ENCODE results near the gene NEURL1B. TPM values are rescaled to one million over a fixed set of nuclear protein-coding genes. Genes with fewer than 3 reads are reported as not detected.

Gene NEURL1B
- polyA plus RNA-seq, 1 donor from 2014 or later = 12.7 TPM

- Histone ChIP-seq H2AFZ (ENCODE audit: low read depth, low read length) (no peak overlapping the region), H3K4me3 (ENCODE audit: low read length) (no peak overlapping the region), H4K20me1 (ENCODE audit: insufficient read depth) (no peaks in the 10 kb centered on the region), H3K9me3 (ENCODE audit: low read length) (no peaks in the 10 kb centered on the region), H3K36me3 (ENCODE audit: insufficient read depth, low read length) (no peaks in the 10 kb centered on the region), H3K4me2 (ENCODE audit: low read length) (no peak overlapping the region), H3F3A (ENCODE audit: insufficient read depth, low read length, poor library complexity, severe bottlenecking) (no peaks in the 10 kb centered on the region), H3K79me2 (replicated peaks; ENCODE audit: insufficient read depth, low read length) (no peaks in the 10 kb centered on the region), H3K9ac (ENCODE audit: low read length) (no peak overlapping the region), H3K27ac (ENCODE audit: low read length) (no peak overlapping the region), H3K27me3 (ENCODE audit: insufficient read depth, low read depth, low read length) (no peaks in the 10 kb centered on the region), H3K9me2 (ENCODE audit: insufficient read depth, low read length) (no peaks in the 10 kb centered on the region)
- no peak for TF ChIP-seq RAD21 (conservative IDR thresholded peaks at IDR 0.05)
- TF ChIP-seq EZH2 (IDR thresholded peaks at IDR 0.05; ENCODE audit: borderline replicate concordance, insufficient read depth, low read length, poor library complexity, severe bottlenecking) = no peak
- no peak for TF ChIP-seq POLR2AphosphoS5 (IDR thresholded peaks at IDR 0.05)
- TF ChIP-seq TAF1 (IDR thresholded peaks at IDR 0.05; ENCODE audit: low read depth) = no peak
- TF ChIP-seq, protein P1, sequence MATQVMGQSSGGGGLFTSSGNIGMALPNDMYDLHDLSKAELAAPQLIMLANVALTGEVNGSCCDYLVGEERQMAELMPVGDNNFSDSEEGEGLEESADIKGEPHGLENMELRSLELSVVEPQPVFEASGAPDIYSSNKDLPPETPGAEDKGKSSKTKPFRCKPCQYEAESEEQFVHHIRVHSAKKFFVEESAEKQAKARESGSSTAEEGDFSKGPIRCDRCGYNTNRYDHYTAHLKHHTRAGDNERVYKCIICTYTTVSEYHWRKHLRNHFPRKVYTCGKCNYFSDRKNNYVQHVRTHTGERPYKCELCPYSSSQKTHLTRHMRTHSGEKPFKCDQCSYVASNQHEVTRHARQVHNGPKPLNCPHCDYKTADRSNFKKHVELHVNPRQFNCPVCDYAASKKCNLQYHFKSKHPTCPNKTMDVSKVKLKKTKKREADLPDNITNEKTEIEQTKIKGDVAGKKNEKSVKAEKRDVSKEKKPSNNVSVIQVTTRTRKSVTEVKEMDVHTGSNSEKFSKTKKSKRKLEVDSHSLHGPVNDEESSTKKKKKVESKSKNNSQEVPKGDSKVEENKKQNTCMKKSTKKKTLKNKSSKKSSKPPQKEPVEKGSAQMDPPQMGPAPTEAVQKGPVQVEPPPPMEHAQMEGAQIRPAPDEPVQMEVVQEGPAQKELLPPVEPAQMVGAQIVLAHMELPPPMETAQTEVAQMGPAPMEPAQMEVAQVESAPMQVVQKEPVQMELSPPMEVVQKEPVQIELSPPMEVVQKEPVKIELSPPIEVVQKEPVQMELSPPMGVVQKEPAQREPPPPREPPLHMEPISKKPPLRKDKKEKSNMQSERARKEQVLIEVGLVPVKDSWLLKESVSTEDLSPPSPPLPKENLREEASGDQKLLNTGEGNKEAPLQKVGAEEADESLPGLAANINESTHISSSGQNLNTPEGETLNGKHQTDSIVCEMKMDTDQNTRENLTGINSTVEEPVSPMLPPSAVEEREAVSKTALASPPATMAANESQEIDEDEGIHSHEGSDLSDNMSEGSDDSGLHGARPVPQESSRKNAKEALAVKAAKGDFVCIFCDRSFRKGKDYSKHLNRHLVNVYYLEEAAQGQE (IDR thresholded peaks at IDR 0.05; ENCODE audit: borderline replicate concordance) = no peak
- TF ChIP-seq CTCF (IDR thresholded peaks at IDR 0.05; ENCODE audit: poor library complexity, severe bottlenecking) = no peak
- no peak for TF ChIP-seq EP300 (conservative IDR thresholded peaks at IDR 0.05; ENCODE audit: poor library complexity, severe bottlenecking)
These were observed 15.8 kb upstream of the NEURL1B start for GRCh38 chr5:172624996-172625964.

- H3K9ac ChIP-seq (ENCODE audit: low read length) = no peak overlapping the region
- H3K9me2 ChIP-seq (ENCODE audit: insufficient read depth, low read length) = no peaks in the 10 kb centered on the region
- TF ChIP-seq EP300 (conservative IDR thresholded peaks at IDR 0.05; ENCODE audit: poor library complexity, severe bottlenecking) = no peak
- TF ChIP-seq, protein P1 (IDR thresholded peaks at IDR 0.05; ENCODE audit: borderline replicate concordance) = no peak
- no peak for TF ChIP-seq POLR2AphosphoS5 (IDR thresholded peaks at IDR 0.05)
- no peak for TF ChIP-seq MXI1 (conservative IDR thresholded peaks at IDR 0.05; ENCODE audit: poor library complexity, severe bottlenecking)
- no peak for TF ChIP-seq CTCF (IDR thresholded peaks at IDR 0.05; ENCODE audit: poor library complexity, severe bottlenecking)
- no peak for TF ChIP-seq EZH2 (IDR thresholded peaks at IDR 0.05; ENCODE audit: borderline replicate concordance, insufficient read depth, low read length, poor library complexity, severe bottlenecking)
- TF ChIP-seq SMC3 (conservative IDR thresholded peaks at IDR 0.05; ENCODE audit: poor library complexity) = no peak
- TF ChIP-seq TAF1 (IDR thresholded peaks at IDR 0.05; ENCODE audit: low read depth) = no peak
- TF ChIP-seq RAD21 (conservative IDR thresholded peaks at IDR 0.05) = no peak
- no peaks in the 10 kb centered on the region for H4K20me1 ChIP-seq (ENCODE audit: insufficient read depth)
- no peaks in the 10 kb centered on the region for H3K27me3 ChIP-seq (ENCODE audit: insufficient read depth, low read depth, low read length)
- no peak overlapping the region for H3K4me3 ChIP-seq (ENCODE audit: low read length)
- no peaks in the 10 kb centered on the region for H3K9me3 ChIP-seq (ENCODE audit: low read length)
- no peaks in the 10 kb centered on the region for H3F3A ChIP-seq (ENCODE audit: insufficient read depth, low read length, poor library complexity, severe bottlenecking)
- no peak overlapping the region for H2AFZ ChIP-seq (ENCODE audit: low read depth, low read length)
- H3K36me3 ChIP-seq (ENCODE audit: insufficient read depth, low read length) = no peaks in the 10 kb centered on the region
- H3K79me2 ChIP-seq (replicated peaks; ENCODE audit: insufficient read depth, low read length) = no peaks in the 10 kb centered on the region
- no peak overlapping the region for H3K4me2 ChIP-seq (ENCODE audit: low read length)
- no peak overlapping the region for H3K27ac ChIP-seq (ENCODE audit: low read length)
These were observed 15.0 kb upstream of the NEURL1B start for GRCh38 chr5:172626031-172626581.
